DOHH2 (cell line): Measurements from ENCODE around the gene MARK4.

Source experiments
- H3F3A ChIP-seq: fragments of 200-600 bp; sonication (generic), shearing (Covaris generic); 2 replicates; pipeline ENCODE4 v1.6.0; 2016; ENCODE audit warnings: antibody characterized with exemption, mild to moderate bottlenecking; ENCODE audit not compliant: control insufficient read depth, insufficient read depth
- H3K27ac ChIP-seq: fragments of 200-600 bp; sonication (generic); 2 replicates; pipeline ENCODE4 v1.5.1; 2014; ENCODE audit warnings: low read depth, mild to moderate bottlenecking, low read length, moderate library complexity
- H3K27me3 ChIP-seq: fragments of 200-600 bp; sonication (generic); 2 replicates; pipeline ENCODE4 v1.6.1; 2014; ENCODE audit warnings: mild to moderate bottlenecking, low read length, mixed read lengths; ENCODE audit not compliant: control insufficient read depth
- H3K36me3 ChIP-seq: fragments of 200-600 bp; sonication (generic); 2 replicates; pipeline ENCODE4 v1.6.1; 2014; ENCODE audit warnings: mild to moderate bottlenecking, low read length, moderate library complexity, mixed read lengths; ENCODE audit not compliant: control insufficient read depth
- H3K4me1 ChIP-seq: fragments of 200-600 bp; sonication (generic); 2 replicates; pipeline ENCODE4 v1.6.1; 2014; ENCODE audit warnings: mild to moderate bottlenecking, low read length, mixed read lengths; ENCODE audit not compliant: control insufficient read depth
- H3K4me2 ChIP-seq: fragments of 200-600 bp; sonication (generic); 2 replicates; pipeline ENCODE4 v1.6.0; 2014; ENCODE audit warnings: mild to moderate bottlenecking, low read length, moderate library complexity
- H3K4me3 ChIP-seq: fragments of 200-600 bp; sonication (generic); 2 replicates; pipeline ENCODE4 v1.5.1; 2014; ENCODE audit warnings: mild to moderate bottlenecking, low read length, mixed read lengths
- H3K79me2 ChIP-seq: fragments of 200-600 bp; sonication (generic); 2 replicates; pipeline ENCODE4 v1.6.1; 2014; ENCODE audit warnings: mild to moderate bottlenecking, low read length, mixed read lengths; ENCODE audit not compliant: control insufficient read depth
- H3K9me2 ChIP-seq: fragments of 200-600 bp; sonication (generic); replicated peaks from 2 replicates; pipeline ENCODE4 v1.6.1; 2014; ENCODE audit warnings: mild to moderate bottlenecking, low read length, mixed read lengths; ENCODE audit not compliant: control insufficient read depth
- H3K9me3 ChIP-seq: fragments of 200-600 bp; sonication (generic); 2 replicates; pipeline ENCODE4 v1.6.1; 2014; ENCODE audit warnings: antibody characterized with exemption, low read length, mixed read lengths; ENCODE audit not compliant: control insufficient read depth, insufficient read depth
- H4K20me1 ChIP-seq: fragments of 200-600 bp; sonication (generic); 2 replicates; pipeline ENCODE4 v1.6.0; 2014; ENCODE audit warnings: low read depth, mild to moderate bottlenecking, antibody characterized with exemption, low read length, moderate library complexity; ENCODE audit not compliant: control insufficient read depth, insufficient read depth
- CTCF ChIP-seq: fragments of 200-600 bp; sonication (generic); IDR thresholded peaks from one replicate; pipeline ENCODE4 v1.5.1; 2014; ENCODE audit warnings: antibody characterized with exemption, mild to moderate bottlenecking, low read depth, low read length; ENCODE audit not compliant: poor library complexity, severe bottlenecking
- EZH2phosphoT487 ChIP-seq: fragments of 200-600 bp; sonication (generic); IDR thresholded peaks from 2 replicates; pipeline ENCODE4 v1.6.1; 2017; ENCODE audit warnings: borderline replicate concordance, mild to moderate bottlenecking, antibody characterized with exemption, low read length, moderate library complexity, mixed read lengths

Gene MARK4

GRCh38 chr19:45250832-45251451 lies at the start of gene MARK4:
TSS of gene MARK4 (plus strand) at chr19:45251271. CDS start at chr19:45251589, 318 bp downstream.
- Histone ChIP-seq H3K4me3 (peak within 1 kb of the TSS; percentile 93), H4K20me1 (no peaks in the 10 kb centered on the region), H3K36me3 (no peaks in the 10 kb centered on the region), H3K9me2 (no peaks in the 10 kb centered on the region), H3K79me2 (peaks cover 10% of the 10 kb centered on the region; the same call in 1 of the 2 replicates), H3K4me1 (peaks cover 25% of the 10 kb centered on the region), H3K27me3 (peaks cover 11% of the 10 kb centered on the region), H3K27ac (no peak within 1 kb of the TSS), H3F3A (0 out of 2 replicates have a peak, but pooled peaks cover 3% of the 10 kb centered on the region), H3K4me2 (peak within 1 kb of the TSS; percentile 88), H3K9me3 (no peaks in the 10 kb centered on the region)
- TF ChIP-seq CTCF: no peak

- Histone ChIP-seq H3K4me2 (no peak overlapping the region), H3K9me3 (no peaks in the 10 kb centered on the region), H3F3A (no peaks in the 10 kb centered on the region)
These were observed 48.4 kb upstream of the MARK4 start for GRCh38 chr19:45202637-45203036.

GRCh38 chr19:45205810-45206209 lies 45.3 kb upstream of the MARK4 start:
- no peaks in the 10 kb centered on the region for H3K36me3 ChIP-seq
- H3K9me3 ChIP-seq: no peaks in the 10 kb centered on the region
- H4K20me1 ChIP-seq: no peaks in the 10 kb centered on the region
- no peaks in the 10 kb centered on the region for H3K4me1 ChIP-seq
- no peak overlapping the region for H3K27ac ChIP-seq
- no peaks in the 10 kb centered on the region for H3K27me3 ChIP-seq
- no peaks in the 10 kb centered on the region for H3K9me2 ChIP-seq
- no peak overlapping the region for H3K4me3 ChIP-seq
- no peaks in the 10 kb centered on the region for H3F3A ChIP-seq
- H3K79me2 ChIP-seq: no peaks in the 10 kb centered on the region
- no peak overlapping the region for H3K4me2 ChIP-seq
- TF ChIP-seq EZH2phosphoT487 (no peak), CTCF (no peak)

More at GRCh38 chr19:45202637-45203036, 48.4 kb upstream of the MARK4 start:
- Histone ChIP-seq H4K20me1 (no peaks in the 10 kb centered on the region), H3K4me1 (no peaks in the 10 kb centered on the region), H3K79me2 (no peaks in the 10 kb centered on the region), H3K9me2 (no peaks in the 10 kb centered on the region), H3K27me3 (no peaks in the 10 kb centered on the region), H3K27ac (no peak overlapping the region), H3K4me3 (no peak overlapping the region), H3K36me3 (no peaks in the 10 kb centered on the region)
- no peak for TF ChIP-seq CTCF
- no peak for TF ChIP-seq EZH2phosphoT487
